Panc1 (cell line): ENCODE results near the gene IL7R. TPM values are rescaled to one million over a fixed set of nuclear protein-coding genes. Genes with fewer than 3 reads are reported as not detected.

Experiments
- ATAC-seq: fragments of 200-7000 bp; cut with Tn5 transposase; 2 replicates; pipeline ENCODE4 v1.9.1; 2020; ENCODE audit warnings: mild to moderate bottlenecking, moderate library complexity
- BruUV-seq: library from RNA; stranded (reverse); fragments of 400-500 nt; replicated peaks from 2 replicates; lab custom pipeline; 2021; lab: Mats Ljungman, UMichigan
- CTCF ChIA-PET: fragments of 300-600 bp; sonication (Branson Sonifier 250); formaldehyde crosslinking; loops from one replicate; lab custom pipeline; 2022; ENCODE audit warnings: antibody characterized with exemption; lab: Charles Lee
- POLR2A ChIA-PET: fragments of 300-600 bp; sonication (Branson Sonifier 250); formaldehyde crosslinking; loops from one replicate; lab custom pipeline; 2022; ENCODE audit warnings: antibody characterized with exemption; lab: Charles Lee
- DNase-seq: peaks from one replicate; pipeline ENCODE4 v3.0.0-alpha.2; 2010; ENCODE audit warnings: low read depth, low spot score
- H3K27ac ChIP-seq: 2 replicates; pipeline ENCODE4 v1.5.1; 2011; ENCODE audit warnings: mild to moderate bottlenecking, low read length, inconsistent platforms
- H3K27me3 ChIP-seq: fragments of 200-500 bp; sonication (Bioruptor generic); 2 replicates; pipeline ENCODE4 v1.6.0; 2014; ENCODE audit warnings: low read length, inconsistent platforms; ENCODE audit not compliant: control insufficient read depth, insufficient read depth
- H3K36me3 ChIP-seq: fragments of 200-500 bp; sonication (Bioruptor generic); 2 replicates; pipeline ENCODE4 v1.5.1; 2014; ENCODE audit warnings: inconsistent platforms, mild to moderate bottlenecking, low read length, moderate library complexity; ENCODE audit not compliant: control insufficient read depth, insufficient read depth
- H3K4me1 ChIP-seq: 2 replicates; pipeline ENCODE4 v1.5.1; 2011; ENCODE audit warnings: inconsistent platforms, mild to moderate bottlenecking, low read length, moderate library complexity; ENCODE audit not compliant: control insufficient read depth, insufficient read depth
- H3K4me3 ChIP-seq, 2 experiments: 2 replicates each; pipeline ENCODE4 v1.5.1; 2011 to 2012; ENCODE audit warnings: low read depth in 2 of 2, low read length in 2 of 2, mild to moderate bottlenecking in 2 of 2, inconsistent platforms in 1 of 2, moderate library complexity in 1 of 2
- H3K9me3 ChIP-seq: fragments of 200-500 bp; sonication (Bioruptor generic); 2 replicates; pipeline ENCODE4 v1.5.1; 2014; ENCODE audit warnings: low read depth, mild to moderate bottlenecking, inconsistent platforms, low read length, moderate library complexity; ENCODE audit not compliant: control insufficient read depth, insufficient read depth
- POLR2AphosphoS5 ChIP-seq: IDR thresholded peaks from 2 replicates; pipeline ENCODE4 v1.6.1; 2012; ENCODE audit warnings: mild to moderate bottlenecking, low read depth, low read length, moderate library complexity
- REST ChIP-seq, 2 experiments: IDR thresholded peaks; 2 replicates each; pipeline ENCODE4 v1.6.1; 2011 to 2012; ENCODE audit warnings: low read depth in 2 of 2, control low read depth in 1 of 2, low read length in 1 of 2, mild to moderate bottlenecking in 1 of 2, moderate library complexity in 1 of 2; ENCODE audit not compliant: insufficient read depth in 1 of 2
- SIN3A ChIP-seq: IDR thresholded peaks from 2 replicates; pipeline ENCODE4 v1.6.1; 2012; ENCODE audit warnings: low read depth, mild to moderate bottlenecking, low read length, moderate library complexity, borderline replicate concordance; ENCODE audit not compliant: insufficient read depth
- TCF7L2 ChIP-seq: IDR thresholded peaks from 2 replicates; pipeline ENCODE4 v1.6.1; 2011; ENCODE audit warnings: mild to moderate bottlenecking, low read depth, low read length, inconsistent platforms
- in situ Hi-C: cut with HindIII; loops from 2 replicates; pipeline ENCODE4 v1.10.0; 2016; ENCODE audit warnings: low sequenced_read_pairs, low pct_unique_long_range_greater_than_20kb
- intact Hi-C: fragments of 100-400 bp; cut with micrococcal nuclease; formaldehyde crosslinking; loops from one replicate; pipeline ENCODE4 v1.10.0; 2022; ENCODE audit not compliant: unreplicated experiment
- total RNA-seq: library from RNA; stranded (reverse); gene quantifications from one replicate; pipeline ENCODE4 v1.2.1, GENCODE V29; 2021; ENCODE audit not compliant: unreplicated experiment
- TF ChIP-seq, protein P1 (sequence below): fragments of 450-650 bp; IDR thresholded peaks from 2 replicates; pipeline ENCODE4 v1.5.1; 2017; ENCODE audit warnings: mild to moderate bottlenecking

Gene IL7R
- total RNA-seq, 1 experiment from 2014 or later = 0.90 TPM

- Histone ChIP-seq H3K4me3 (no peak overlapping the region), H3K27ac (no peak overlapping the region), H3K9me3 (no peaks in the 10 kb centered on the region), H3K27me3 (no peaks in the 10 kb centered on the region), H3K4me1 (no peaks in the 10 kb centered on the region), H3K36me3 (no peaks in the 10 kb centered on the region)
- TF ChIP-seq POLR2AphosphoS5 (no peak), TCF7L2 (no peak), REST (IDR thresholded peaks at IDR 0.05; ENCODE audit: insufficient read depth in 1 of 2, low read depth in 2 of 2, low read length in 1 of 2) (no peak), SIN3A (no peak)
- TF ChIP-seq, protein P1, sequence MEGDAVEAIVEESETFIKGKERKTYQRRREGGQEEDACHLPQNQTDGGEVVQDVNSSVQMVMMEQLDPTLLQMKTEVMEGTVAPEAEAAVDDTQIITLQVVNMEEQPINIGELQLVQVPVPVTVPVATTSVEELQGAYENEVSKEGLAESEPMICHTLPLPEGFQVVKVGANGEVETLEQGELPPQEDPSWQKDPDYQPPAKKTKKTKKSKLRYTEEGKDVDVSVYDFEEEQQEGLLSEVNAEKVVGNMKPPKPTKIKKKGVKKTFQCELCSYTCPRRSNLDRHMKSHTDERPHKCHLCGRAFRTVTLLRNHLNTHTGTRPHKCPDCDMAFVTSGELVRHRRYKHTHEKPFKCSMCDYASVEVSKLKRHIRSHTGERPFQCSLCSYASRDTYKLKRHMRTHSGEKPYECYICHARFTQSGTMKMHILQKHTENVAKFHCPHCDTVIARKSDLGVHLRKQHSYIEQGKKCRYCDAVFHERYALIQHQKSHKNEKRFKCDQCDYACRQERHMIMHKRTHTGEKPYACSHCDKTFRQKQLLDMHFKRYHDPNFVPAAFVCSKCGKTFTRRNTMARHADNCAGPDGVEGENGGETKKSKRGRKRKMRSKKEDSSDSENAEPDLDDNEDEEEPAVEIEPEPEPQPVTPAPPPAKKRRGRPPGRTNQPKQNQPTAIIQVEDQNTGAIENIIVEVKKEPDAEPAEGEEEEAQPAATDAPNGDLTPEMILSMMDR = no peak
- BruUV-seq = no TSS peak
- CTCF ChIA-PET = no interaction called here
- intact Hi-C loops = no loop called here
- in situ Hi-C loops = no loop called here
- ATAC-seq (no peak), DNase-seq (no peak)
- POLR2A ChIA-PET = no interaction called here
Observed at GRCh38 chr5:35835796-35836742, 20.6 kb upstream of the IL7R start.

DNA sequence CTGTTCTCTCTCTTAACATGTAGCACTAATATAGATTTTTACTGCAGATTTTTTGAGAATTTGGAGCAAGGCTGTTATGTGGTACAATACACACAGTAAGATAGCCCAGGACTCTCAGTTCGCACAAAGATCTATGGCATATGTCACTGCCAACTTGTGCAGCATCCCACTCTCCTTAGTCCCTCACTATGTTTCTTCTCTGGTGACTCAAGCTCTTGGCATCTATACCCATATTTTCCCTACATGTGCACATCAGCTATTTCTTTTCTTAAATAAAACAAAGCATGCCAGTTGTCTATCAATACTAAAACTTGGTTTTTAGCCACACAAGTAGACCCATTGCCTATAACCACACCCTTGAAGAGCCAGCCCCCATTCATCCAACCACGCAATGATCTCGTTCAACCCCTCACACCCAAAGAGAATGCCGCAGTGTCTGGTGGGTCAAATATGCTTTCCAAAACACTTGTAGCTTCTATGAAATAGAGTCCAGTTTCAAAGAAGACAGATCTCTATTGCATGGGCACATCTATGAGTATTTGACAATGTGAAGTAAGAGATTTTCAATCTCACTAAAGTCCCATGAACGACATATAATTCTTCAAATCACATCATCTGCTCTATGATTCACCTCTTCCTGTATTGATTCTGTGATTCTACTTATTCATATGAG, 18.2 kb upstream of the IL7R start:
- H3K27ac ChIP-seq = no peak overlapping the region
- TF ChIP-seq REST (IDR thresholded peaks at IDR 0.05; ENCODE audit: insufficient read depth in 1 of 2, low read depth in 2 of 2, low read length in 1 of 2) (no peak), SIN3A (no peak), TCF7L2 (no peak), POLR2AphosphoS5 (no peak)
- TF ChIP-seq, protein P1 = no peak
- intact Hi-C loops = no loop called here
- no peaks in the 10 kb centered on the region for H3K4me1 ChIP-seq
- POLR2A ChIA-PET = no interaction called here
- in situ Hi-C loops = no loop called here
- no peaks in the 10 kb centered on the region for H3K36me3 ChIP-seq
- H3K4me3 ChIP-seq = no peak overlapping the region
- H3K27me3 ChIP-seq = no peaks in the 10 kb centered on the region
- ATAC-seq (no peak), DNase-seq (no peak)
- CTCF ChIA-PET = no interaction called here
- no TSS peak for BruUV-seq
- H3K9me3 ChIP-seq = peaks cover 9% of the 10 kb centered on the region
